OCI-M2 (cell line): Measurements from ENCODE around the gene BCAS2.
A peak's percentile ranks its signal among the peaks of the same experiment; 100 is the strongest.
"Not testable (repeated sequence)": the region's sequence is repeated elsewhere in the genome, so short reads cannot be mapped to it uniquely, and the experiment has no call there.

Experiments
- DNase-seq: peaks from one replicate; lab custom pipeline; 2025; ENCODE audit not compliant: unreplicated experiment; lab: John Stamatoyannopoulos, UW

The BCAS2 gene

DNA sequence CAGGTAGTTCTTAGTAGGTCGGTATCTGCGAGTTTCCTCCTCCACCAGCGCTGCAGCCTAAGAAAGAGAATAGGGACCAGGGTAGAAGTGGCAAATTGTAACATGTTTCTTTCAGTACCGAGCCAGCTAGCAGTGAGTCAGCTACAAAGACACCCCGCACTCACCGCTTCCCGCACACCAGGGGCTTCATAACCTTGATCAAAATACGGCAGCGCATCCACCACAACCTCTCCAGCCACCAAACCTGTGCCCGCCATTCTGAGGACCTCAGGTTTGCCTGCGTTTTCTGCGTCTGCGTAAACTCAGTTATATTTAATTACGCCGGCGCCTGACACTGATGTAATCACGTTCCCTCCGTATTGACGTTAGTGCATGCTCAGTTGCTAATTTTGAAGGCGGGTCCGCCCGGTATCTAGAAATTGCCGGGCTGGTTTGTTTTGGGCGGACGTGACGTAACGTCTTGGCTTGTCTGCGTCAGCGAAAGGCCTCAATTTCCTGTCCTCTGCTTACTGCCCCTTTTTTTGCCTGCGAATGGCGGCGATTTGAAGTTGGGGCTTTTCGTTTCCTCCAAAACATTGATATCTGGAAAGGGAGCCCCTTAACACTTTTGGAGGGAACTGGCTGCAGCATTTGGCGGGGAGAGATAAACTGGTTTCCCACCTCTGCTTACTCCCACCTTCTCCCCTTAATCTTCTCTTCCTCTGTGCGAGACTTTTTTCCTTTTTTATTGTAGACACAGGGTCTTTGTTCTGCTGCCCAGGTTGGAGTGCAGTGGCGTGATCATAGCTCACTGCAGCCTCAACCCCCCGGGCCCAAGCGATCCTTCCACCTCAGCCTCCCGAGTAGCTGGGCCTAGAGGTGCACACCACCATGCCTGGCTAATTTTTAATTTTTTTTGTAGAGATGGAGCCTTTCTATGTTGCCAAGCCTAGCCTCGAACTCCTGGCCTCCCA is at the start of gene BCAS2:
TSS of gene BCAS2 (minus strand) at position 281 of the 953 bp plus-strand sequence. CDS start at position 257, 24 bp downstream.
- peak; percentile 57 for DNase-seq

DNA sequence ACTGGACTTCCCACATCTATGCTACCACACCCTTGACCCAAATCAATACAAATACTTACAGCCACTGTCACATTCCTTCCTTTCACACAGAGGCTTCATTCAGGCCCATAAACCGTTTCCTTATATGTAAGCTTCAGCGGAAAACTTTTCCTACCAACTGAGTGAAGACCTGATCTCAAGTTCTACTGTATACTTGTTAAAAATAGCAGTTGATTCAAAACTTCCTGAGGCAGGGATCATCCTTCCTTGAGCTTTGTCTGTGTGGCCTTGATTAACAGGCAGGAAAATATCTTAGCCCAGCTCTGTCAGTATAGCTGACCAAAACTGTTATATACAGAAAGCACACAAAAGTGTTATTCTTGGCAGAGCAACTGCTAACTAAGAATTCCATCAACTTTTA is 45.7 kb upstream of the BCAS2 start:
- no peak for DNase-seq

DNA sequence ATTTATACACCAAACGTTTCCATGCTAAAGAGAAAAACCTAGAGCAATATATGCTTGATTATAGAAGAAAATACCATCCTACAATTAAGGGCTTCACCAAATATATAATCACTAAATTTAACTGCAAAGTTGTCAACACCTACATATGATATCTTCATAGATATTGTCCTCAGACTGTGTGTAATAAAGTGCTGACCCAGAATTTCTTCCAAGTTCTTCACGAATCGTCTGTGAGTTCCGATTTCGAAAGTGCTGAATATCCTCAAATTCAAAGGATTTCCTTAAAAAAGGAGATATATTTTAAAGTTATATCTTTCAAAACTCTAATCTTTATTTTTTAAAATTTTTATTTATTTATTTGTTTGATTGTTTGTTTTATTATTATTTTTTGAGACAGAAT is 41.9 kb upstream of the BCAS2 start:
- DNase-seq = no peak

DNA sequence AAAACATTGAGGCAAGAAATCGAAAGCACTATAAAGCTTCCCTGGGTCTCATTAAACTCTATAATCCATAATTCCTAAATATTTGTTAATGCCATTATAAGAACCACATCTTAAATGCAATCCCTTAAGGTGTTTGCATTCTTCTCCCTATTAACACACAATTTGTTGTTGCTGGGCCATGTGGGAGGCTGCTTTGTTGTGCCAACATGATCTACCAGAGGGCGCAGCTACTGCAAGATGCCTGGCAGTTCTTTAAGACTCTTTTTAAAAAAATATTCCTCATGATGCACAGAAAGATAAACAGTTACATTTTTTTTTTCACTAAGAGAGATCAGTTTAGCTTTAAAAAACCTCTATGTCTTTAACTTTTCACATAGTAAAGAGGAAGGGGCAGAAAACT is 39.0 kb upstream of the BCAS2 start:
- DNase-seq = no peak

DNA sequence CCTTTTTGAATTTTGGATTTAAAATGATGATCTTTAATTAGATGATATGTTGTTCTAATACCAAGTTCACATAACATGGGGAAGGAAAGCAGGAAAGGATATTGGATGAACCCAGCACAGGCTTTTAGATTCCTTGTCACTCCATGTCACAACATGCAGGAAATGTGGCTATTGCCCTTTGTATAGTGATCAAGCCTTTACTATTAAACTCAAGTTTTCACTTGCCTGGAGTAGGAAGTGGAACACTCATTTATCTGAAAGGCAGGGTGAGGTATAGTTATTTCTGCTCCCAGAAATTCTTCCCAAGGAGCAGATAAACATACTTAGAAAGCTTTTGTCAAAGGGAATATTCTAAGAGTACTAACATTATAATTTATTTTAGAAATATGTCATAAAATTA is 37.2 kb upstream of the BCAS2 start:
- no peak for DNase-seq

DNA sequence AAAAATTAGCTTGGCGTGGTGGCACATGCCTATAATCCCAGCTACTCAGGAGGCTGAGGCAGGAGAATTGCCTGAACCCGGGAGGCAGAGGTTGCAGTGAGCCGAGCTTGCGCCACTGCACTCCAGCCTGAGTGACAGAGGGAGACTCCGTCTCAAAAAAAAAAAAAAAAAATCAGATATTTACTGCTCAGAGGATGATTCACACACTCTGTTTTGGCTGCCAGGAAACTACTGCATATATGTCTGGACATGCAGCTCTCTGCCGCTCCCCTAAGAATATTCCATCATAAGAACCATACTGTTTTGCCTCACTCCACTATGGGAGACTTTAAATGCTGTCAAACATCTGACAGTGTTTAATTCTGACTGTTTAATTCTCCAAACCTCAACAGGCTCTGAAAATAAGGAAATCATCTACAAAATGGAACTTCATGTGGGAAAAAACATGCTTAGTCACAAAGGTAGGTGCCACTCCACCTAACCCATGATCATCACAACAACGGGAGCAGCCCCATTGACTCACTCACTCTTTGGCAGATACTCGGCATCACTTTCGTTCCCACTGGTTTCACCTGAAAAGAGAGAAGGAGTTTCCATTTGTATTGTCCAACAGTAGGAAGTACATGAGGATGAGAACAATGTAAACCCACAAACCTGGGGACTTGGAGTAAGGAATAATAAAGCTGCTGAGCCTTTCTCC is 29.3 kb upstream of the BCAS2 start:
- DNase-seq = no peak

DNA sequence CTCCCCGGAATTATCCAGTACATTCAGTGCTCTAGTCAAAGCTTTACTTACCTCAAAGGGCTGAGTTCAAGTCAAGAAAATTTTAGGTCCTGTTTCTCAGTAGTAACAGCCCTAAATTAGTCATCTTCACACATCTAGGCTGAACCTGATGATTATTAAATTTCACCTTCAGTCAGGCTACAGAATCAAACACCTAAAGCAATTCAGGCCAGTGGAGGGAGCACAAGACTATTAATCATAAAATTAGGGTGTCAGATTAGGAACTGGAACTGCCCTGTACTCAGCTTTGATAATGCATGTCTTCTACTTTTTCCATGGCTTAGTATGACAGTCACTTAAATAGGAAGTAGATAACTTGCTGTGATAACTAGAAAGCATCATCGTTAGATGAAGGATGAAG is 28.4 kb upstream of the BCAS2 start:
- DNase-seq = no peak

DNA sequence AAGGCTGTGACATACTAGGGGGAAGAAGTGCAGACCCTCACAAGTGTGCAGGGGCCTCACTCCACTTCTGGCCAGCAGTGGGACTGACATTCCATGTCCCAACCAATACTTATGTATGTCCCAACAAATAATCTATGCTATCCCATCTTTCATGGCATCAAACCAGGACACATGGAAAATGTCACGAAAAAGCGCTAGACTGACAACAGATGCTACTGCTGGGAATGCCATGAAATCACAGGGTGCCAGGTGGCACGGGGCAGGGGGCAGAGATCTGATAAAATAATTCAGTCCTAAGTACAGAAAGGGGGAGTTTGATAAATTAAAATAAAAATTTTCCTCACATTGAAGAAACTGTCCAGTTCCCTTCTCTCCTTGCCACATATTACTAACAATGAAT is 27.6 kb upstream of the BCAS2 start:
- DNase-seq = no peak

DNA sequence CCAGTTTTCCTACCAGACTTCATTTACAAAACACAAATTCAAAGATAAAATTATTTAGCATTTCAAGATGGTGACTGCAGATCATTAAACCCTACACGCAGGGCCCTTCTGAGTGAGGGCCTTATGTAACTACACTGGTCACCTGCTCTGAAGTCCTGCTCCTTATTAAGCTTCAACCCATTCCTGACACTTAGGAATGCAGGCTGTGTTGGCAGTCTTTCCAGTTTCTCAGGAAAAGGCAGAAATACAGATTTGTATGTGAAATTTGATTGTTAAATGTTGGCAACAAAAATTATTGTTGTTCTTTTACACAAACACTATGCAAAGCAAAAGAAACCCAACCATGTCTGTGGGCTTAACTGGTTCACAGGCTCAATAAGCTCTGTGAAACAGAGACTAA is 25.8 kb upstream of the BCAS2 start:
- no peak for DNase-seq

DNA sequence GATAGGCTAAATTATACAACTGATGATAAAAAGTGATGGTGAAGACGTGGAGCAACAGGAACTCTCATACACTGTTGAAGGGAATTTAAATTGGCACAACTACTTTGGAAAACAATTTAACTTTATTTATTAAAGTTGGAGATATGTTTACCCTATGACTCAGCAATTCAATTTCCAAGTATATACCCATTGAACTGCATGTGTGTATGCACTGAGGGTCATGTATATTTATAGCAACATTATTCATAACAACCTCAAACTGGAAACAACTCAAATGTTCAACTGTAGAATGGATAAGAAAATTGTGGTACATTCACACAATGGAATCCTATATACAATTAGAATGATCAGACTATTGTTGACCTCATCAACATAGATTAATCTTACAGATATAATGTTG is 16.5 kb upstream of the BCAS2 start:
- DNase-seq = no peak

DNA sequence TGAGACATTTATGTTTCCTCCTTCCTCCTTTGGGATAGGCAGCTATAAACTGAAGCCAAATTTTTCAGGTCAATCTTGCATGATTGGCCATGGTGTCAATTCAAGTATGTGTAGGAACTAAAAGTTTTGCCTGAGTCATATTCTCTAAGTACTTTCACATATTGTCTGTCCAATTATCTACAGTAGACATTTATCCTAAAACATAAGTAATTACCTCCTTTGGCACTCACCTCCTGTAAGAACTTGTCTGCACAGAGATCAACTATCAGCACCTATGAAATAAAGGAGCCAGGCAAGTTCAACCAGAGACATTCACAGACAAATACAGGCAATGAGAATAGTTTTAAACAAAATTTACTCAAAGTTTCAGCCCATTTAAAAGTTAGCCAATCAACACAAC is 14.2 kb upstream of the BCAS2 start:
- no peak for DNase-seq

DNA sequence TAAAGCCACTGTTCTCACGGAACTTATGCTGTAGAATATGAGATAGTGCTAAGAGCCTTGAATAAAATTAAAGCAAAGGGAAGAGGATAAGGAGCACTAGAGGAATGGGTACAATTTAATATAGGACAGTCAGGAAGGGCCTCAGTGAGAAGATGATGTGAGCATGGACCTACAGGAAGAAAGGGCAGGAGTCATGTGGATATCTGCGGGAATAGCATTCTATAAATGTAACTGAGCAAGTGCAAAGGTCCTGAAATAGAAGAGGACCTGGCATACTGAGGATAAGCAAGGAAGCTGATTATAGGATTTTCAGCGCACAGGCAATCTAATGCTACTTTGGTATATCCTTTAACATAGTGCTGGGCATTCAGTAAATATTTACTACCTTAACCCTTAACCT is 12.6 kb upstream of the BCAS2 start:
- no peak for DNase-seq

DNA sequence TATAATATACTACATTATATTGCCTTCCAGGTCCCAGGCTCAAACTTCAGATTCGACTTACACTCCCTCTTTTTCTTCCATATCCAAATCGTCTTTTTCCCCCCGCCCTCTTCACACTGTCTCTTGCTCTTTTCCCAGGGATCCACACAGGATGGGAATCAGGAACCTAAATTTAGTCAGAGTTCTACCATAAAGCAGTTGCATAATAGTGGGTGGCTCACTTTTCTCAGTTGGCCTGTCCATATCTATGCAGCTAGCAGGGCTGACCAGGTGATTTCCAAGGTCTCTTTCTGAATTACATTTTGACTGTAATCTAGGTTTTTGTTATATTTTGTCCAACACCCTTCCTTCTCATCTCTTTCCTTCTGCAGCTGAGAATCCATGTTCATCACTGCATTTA is 7.7 kb upstream of the BCAS2 start:
- DNase-seq = no peak

DNA sequence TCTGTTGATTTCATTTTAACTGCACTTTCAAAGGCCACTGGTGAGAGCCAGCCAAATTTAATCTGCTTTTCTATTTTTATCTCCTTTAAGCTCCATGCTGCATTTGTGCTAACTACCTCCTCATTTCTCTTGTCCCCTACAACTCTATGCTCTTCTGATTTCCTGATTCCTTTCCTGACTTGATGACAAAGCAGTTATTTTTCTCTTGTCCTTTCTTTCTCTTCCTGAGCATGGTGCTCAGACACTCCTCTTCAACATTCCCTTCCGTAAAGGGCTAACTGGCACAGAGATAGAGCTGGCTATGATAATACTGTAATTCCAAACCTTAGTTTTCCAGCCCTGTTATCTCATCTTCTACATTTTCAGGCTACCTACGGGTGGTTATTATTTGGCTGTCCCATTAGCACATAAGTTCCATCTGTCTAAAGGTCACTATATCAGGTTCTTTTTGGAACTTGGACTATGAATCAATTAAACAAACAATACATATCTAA is 6.8 kb upstream of the BCAS2 start:
- DNase-seq = no peak

DNA sequence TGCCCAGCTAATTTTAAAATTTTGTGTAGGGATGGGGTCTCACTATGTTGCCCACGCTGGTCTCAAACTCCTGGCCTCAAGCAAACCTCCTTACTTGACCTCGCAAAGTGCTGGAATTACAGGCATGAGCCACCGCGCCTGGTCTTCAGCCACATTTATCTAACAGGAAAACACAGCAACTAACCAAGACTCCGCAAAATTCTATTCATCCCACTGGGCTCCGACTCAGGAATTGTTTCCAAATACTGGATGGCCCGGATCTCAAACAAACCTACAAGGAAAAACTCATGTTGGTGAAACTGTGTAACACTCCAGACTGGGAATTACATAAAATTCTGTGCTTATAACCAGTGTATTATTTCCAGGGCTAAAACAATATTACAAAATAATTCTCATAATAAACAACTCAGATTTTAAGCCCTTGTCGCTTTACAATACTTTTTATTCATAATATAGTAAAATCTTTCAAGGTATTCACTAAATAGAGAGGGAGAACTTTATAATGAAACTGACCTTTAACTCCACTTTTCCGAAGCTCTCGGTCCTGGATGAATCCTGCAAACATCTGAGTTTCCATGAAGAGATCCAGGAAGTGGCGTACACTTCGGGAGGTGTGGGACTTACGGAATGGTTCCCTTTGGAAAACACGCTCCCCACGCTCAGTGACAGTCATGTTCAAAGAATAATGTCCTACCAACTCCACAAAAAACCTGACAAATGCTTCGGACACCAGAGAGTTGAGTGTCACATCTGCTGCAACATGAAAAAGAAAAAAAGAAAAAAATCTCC is 6.0 kb upstream of the BCAS2 start:
- DNase-seq = no peak

DNA sequence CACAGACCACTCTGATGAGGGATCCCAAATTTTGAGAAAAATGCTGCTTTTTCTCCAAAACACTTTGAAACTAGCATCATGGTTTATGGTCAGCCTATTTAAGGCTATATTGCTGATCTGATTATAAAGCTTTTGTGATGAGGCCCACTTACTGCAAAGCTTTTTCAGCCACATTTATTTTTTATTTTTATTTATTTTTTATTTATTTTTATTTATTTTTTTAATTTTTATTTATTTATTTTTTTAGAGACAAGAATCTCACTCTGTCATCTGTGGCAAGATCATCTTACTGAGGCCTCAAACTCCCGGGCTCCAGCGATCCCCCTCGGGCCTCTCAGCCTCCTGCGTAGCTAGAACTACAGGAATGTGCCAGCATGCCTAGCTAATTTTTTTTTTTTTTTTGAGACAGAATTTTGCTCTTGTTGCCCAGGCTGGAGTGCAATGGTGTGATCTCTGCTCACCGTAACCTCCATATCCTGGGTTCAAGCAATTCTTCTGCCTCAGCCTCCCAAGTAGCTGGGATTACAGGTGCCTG is 5.2 kb upstream of the BCAS2 start:
- no peak for DNase-seq

DNA sequence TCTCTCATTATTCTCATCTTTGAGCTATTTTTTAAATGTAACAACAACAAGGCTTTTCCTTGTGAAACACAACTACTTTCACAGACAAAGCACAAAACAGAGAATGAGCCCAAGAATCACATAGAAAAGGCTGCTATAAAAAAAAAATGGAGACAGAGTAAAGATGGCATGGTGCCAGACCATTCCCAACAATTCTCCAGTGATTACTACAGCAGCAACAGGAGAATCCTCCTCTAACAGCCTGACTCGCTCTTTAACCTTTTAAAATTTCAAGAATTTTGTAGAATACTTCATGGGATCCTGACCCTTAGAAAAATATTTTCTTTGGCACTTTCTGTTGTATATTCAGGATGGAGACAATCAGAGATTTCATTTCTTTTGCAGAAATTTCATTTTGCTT is 3.8 kb upstream of the BCAS2 start:
- DNase-seq = no peak

DNA sequence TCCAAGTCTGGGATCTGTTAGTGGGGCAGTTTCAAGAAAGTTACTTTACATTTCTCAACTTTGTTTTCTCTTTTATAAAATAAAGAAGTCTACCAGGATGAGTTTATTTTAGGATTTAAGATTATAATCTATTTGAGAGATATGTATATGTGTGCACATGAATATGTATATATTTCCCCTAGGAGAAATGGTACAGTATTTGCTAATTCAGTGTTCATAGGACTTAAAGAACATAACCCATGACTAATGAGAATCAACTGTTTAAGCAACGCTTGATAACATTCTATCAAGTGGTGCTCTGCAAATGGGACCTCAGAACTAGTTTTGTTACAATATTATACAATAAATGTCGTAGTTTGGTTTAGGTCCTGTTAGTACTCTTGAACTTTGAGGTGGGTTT is 7.0 kb downstream of the BCAS2 start:
- no peak for DNase-seq

DNA sequence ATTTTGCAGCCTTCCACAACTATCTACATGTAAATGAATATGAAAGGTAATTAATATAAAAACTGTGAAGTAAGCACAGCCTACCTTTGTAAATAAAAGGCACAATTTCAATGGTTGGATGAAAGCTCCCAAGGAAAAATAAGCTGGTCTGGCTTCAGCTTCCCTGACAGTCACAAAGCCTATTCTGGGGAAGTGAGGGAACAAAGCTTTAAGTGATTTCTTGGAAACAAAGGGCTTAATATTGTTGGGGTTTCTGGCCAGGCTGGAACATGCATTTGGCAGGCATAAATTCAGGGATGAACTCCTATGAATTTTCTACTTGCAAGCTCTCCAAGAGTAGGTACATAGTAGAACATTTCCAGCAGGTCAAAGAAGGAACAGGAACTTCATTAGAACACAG is 17.3 kb downstream of the BCAS2 start:
- no peak for DNase-seq

DNA sequence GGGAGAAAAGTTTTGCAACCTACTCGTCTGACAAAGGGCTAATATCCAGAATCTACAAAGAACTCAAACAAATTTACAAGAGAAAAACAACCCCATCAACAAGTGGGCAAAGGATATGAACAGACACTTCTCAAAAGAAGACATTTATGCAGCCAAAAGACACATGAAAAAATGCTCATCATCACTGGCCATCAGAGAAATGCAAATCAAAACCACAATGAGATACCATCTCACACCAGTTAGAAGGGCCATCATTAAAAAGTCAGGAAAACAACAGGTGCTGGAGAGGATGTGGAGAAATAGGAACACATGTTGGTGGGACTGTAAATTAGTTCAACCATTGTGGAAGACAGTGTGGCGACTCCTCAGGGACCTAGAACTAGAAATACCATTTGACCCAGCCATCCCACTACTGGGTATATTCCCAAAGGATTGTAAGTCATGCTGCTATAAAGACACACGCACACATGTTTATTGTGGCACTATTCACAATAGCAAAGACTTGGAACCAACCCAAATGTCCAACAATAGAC is 18.4 kb downstream of the BCAS2 start:
- DNase-seq = not testable (repeated sequence)

DNA sequence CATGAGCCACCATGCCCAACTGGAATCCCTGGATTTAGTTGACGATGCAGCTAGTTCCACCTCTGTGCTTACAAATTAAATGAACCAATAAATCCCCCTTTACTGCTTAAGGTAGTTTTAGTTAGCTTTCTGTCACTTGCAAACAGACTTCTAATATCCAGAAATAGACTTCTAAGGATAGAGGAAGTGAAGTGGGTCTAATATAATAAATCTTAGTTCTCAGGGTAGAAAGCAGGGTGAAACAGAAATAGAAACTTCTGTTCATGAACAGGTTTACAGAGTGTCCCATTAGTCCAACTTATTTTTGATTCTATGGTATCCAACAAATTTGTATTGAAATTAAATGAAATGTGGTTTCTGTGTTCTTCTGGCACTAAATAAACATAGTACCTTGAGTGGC is 20.1 kb downstream of the BCAS2 start:
- no peak for DNase-seq
